Bronchial epithelial cell (primary cell): ENCODE results near the gene CDC42BPA. TPM values are rescaled to one million over a fixed set of nuclear protein-coding genes. Genes with fewer than 3 reads are reported as not detected.

ENCODE experiments used
- DNase-seq: peaks from one replicate; pipeline ENCODE4 v3.0.0-alpha.2; 2010; ENCODE audit warnings: low read depth
- FAIRE-seq: peaks from 2 replicates; lab custom pipeline; 2011; peaks lifted over from hg19 to GRCh38; lab: Jason Lieb, UNC
- H3K27me3 ChIP-seq: 2 replicates; pipeline ENCODE4 v1.5.1; 2011; ENCODE audit warnings: low read length; ENCODE audit not compliant: control insufficient read depth, insufficient read depth
- H3K36me3 ChIP-seq: 2 replicates; pipeline ENCODE4 v1.5.1; 2011; ENCODE audit warnings: low read length; ENCODE audit not compliant: control insufficient read depth, insufficient read depth
- H3K4me3 ChIP-seq: 2 replicates; pipeline ENCODE4 v1.5.1; 2011; ENCODE audit warnings: mild to moderate bottlenecking, low read depth, low read length, control low read depth
- total RNA-seq: library from RNA; depleted of rRNA; stranded (reverse); fragments of >200 nt; gene quantifications from 2 replicates; pipeline ENCODE4 v1.2.1, GENCODE V29; 2014
- TF ChIP-seq, protein P1 (sequence below): IDR thresholded peaks from 2 replicates; pipeline ENCODE4 v1.5.1; 2011; ENCODE audit warnings: mild to moderate bottlenecking, moderate library complexity, low read length, control low read depth, inconsistent platforms; ENCODE audit not compliant: insufficient read depth, severe bottlenecking

CDC42BPA gene
- total RNA-seq, 1 donor from 2014 or later, result 25.8 TPM

- FAIRE-seq, result no peak
- Histone ChIP-seq H3K36me3 (no peaks in the 10 kb centered on the region), H3K27me3 (no peaks in the 10 kb centered on the region), H3K4me3 (no peak overlapping the region)
- DNase-seq, result no peak
- TF ChIP-seq, protein P1, sequence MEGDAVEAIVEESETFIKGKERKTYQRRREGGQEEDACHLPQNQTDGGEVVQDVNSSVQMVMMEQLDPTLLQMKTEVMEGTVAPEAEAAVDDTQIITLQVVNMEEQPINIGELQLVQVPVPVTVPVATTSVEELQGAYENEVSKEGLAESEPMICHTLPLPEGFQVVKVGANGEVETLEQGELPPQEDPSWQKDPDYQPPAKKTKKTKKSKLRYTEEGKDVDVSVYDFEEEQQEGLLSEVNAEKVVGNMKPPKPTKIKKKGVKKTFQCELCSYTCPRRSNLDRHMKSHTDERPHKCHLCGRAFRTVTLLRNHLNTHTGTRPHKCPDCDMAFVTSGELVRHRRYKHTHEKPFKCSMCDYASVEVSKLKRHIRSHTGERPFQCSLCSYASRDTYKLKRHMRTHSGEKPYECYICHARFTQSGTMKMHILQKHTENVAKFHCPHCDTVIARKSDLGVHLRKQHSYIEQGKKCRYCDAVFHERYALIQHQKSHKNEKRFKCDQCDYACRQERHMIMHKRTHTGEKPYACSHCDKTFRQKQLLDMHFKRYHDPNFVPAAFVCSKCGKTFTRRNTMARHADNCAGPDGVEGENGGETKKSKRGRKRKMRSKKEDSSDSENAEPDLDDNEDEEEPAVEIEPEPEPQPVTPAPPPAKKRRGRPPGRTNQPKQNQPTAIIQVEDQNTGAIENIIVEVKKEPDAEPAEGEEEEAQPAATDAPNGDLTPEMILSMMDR, result no peak
These were observed 339.7 kb downstream of the CDC42BPA start for GRCh38 chr1:226978432-226979114.

GRCh38 chr1:226977643-226978431 is 340.5 kb downstream of the CDC42BPA start:
- no peak for FAIRE-seq
- Histone ChIP-seq H3K36me3 (no peaks in the 10 kb centered on the region), H3K4me3 (no peak overlapping the region)

DNA sequence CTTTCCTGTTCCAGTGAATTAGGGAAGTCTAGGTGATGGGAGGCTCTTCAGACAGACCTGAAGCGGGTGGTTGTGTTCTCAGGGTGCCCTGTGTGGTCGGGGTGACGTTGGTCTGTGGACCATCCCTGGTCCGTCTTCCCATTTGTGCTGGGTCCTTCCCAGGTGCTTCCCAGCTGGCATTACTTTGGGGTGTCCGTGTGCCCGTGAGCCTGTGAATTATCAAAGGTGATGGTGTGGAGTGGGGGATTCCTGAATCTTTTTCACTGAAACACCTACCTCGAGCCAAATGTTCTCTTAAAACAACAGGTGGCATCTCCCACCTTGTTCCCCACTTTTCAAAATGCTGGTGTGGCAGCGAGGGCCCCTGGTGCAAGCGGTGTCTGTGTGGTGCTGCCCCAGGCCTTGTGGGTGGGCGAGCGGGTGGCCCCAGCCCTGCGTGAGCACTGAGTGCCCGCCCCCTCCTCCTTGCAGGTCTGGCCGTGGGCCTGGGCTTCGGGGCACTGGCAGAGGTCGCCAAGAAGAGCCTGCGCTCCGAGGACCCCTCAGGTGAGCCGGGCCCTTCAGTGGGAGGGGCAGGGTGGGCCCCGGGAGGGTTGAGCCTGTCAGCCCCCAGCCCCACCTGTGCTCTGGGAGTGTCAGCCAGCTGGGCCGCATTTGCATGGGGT is 341.2 kb downstream of the CDC42BPA start:
- H3K36me3 ChIP-seq, result no peaks in the 10 kb centered on the region
- FAIRE-seq, result no peak
- no peak overlapping the region for H3K4me3 ChIP-seq

More at GRCh38 chr1:226977643-226978431, 340.5 kb downstream of the CDC42BPA start:
- TF ChIP-seq, protein P1, result no peak
- no peak for DNase-seq
- H3K27me3 ChIP-seq, result no peaks in the 10 kb centered on the region

GRCh38 chr1:226976276-226976977 is 341.9 kb downstream of the CDC42BPA start:
- TF ChIP-seq, protein P1, result no peak
- Histone ChIP-seq H3K4me3 (no peak overlapping the region), H3K36me3 (no peaks in the 10 kb centered on the region), H3K27me3 (no peaks in the 10 kb centered on the region)
- FAIRE-seq (no peak), DNase-seq (no peak)

More for the DNA sequence above, 341.2 kb downstream of the CDC42BPA start:
- no peaks in the 10 kb centered on the region for H3K27me3 ChIP-seq
- DNase-seq, result no peak
- TF ChIP-seq, protein P1, result no peak
